Endothelial cell of umbilical vein (primary cell): ENCODE measurements around the gene TMCC2.

Experiments
- EZH2 ChIP-seq: IDR thresholded peaks from 2 replicates; pipeline ENCODE4 v1.6.1; 2012; ENCODE audit warnings: borderline replicate concordance, low read depth, mild to moderate bottlenecking, moderate library complexity, low read length, inconsistent platforms; ENCODE audit not compliant: severe bottlenecking
- POLR2A ChIP-seq: IDR thresholded peaks from 2 replicates; pipeline ENCODE4 v1.6.1; 2012; ENCODE audit warnings: low read depth, mild to moderate bottlenecking, control low read depth, low read length

DNA sequence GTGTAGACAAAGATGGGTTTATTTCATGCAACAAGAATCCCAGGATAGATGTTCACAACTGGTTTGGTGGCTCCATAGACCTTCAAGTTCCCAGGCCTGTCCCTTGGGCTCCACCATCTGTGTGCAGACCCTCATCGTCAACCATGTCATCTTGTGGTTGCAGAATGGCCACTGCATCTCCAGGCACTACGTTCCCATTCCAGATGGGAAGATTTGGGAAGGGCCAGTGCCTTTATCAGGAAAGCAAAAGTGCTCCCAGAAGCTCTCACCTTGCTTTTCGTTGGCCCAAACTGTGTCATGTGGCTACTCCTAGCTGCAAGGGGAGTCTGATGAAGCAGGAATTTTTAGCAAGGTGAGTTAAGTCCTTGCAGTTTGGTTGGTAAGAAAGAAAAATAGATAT is 12.8 kb downstream of the TMCC2 start:
- TF ChIP-seq POLR2A (no peak), EZH2 (no peak)
